Astrocyte of the cerebellum (primary cell): ENCODE measurements around the gene PCSK5.

Experiments used
- DNase-seq: peaks from one replicate; pipeline ENCODE4 v3.0.0-alpha.2; 2011; ENCODE audit warnings: low read depth
- H3K4me3 ChIP-seq: 2 replicates; pipeline ENCODE4 v1.5.1; 2011; ENCODE audit warnings: mild to moderate bottlenecking, low read depth, low read length, moderate library complexity
- CTCF ChIP-seq: IDR thresholded peaks from 2 replicates; pipeline ENCODE4 v1.5.1; 2012; ENCODE audit warnings: low read length, low read depth, moderate library complexity, mild to moderate bottlenecking; ENCODE audit errors: missing control alignments
- in situ Hi-C: cut with HindIII; loops from 2 replicates; pipeline ENCODE4 v1.10.0; 2017; ENCODE audit warnings: low sequenced_read_pairs

Gene PCSK5

GRCh38 chr9:76018235-76018634 is 127.8 kb downstream of the PCSK5 start:
- no peak overlapping the region for H3K4me3 ChIP-seq
- in situ Hi-C loops, result no loop called here
- TF ChIP-seq CTCF, result no peak
- DNase-seq, result no peak

- DNase-seq, result no peak
- H3K4me3 ChIP-seq, result no peak overlapping the region
- in situ Hi-C loops, result no loop called here
- TF ChIP-seq CTCF, result no peak
Observed at GRCh38 chr9:76018761-76019160, 128.3 kb downstream of the PCSK5 start.

GRCh38 chr9:76020652-76021051 is 130.2 kb downstream of the PCSK5 start:
- in situ Hi-C loops, result no loop called here
- no peak for TF ChIP-seq CTCF
- DNase-seq, result no peak
- no peak overlapping the region for H3K4me3 ChIP-seq

- in situ Hi-C loops, result no loop called here
- no peak for DNase-seq
- TF ChIP-seq CTCF, result no peak
- H3K4me3 ChIP-seq, result no peak overlapping the region
Observed at GRCh38 chr9:76022317-76022716, 131.8 kb downstream of the PCSK5 start.

- TF ChIP-seq CTCF, result no peak
- no peak overlapping the region for H3K4me3 ChIP-seq
- in situ Hi-C loops, result no loop called here
- DNase-seq, result peak; percentile 34
Observed at GRCh38 chr9:76023715-76024195, 133.3 kb downstream of the PCSK5 start.

GRCh38 chr9:76025286-76025685 is 134.8 kb downstream of the PCSK5 start:
- in situ Hi-C loops, result no loop called here
- no peak for DNase-seq
- TF ChIP-seq CTCF, result no peak
- H3K4me3 ChIP-seq, result no peak overlapping the region

- in situ Hi-C loops, result no loop called here
- DNase-seq, result no peak
- TF ChIP-seq CTCF, result no peak
- H3K4me3 ChIP-seq, result no peak overlapping the region
Observed at GRCh38 chr9:76026796-76027195, 136.3 kb downstream of the PCSK5 start.
